Neural progenitor cell (in vitro differentiated cells): ENCODE data around the gene NOX5. TPM values are rescaled to one million over a fixed set of nuclear protein-coding genes. Genes with fewer than 3 reads are reported as not detected.

Source experiments
- DNase-seq: peaks from one replicate; pipeline ENCODE4 v3.0.0-alpha.2; 2016; ENCODE audit warnings: low spot score
- H2AFZ ChIP-seq: fragments of 200-600 bp; sonication (generic); replicated peaks from 2 replicates; pipeline ENCODE4 v1.6.1; 2016; ENCODE audit warnings: antibody characterized with exemption
- H3F3A ChIP-seq: fragments of 200-600 bp; sonication (generic); 2 replicates; pipeline ENCODE4 v1.6.1; 2016; ENCODE audit warnings: antibody characterized with exemption, low read depth
- H3K27ac ChIP-seq: fragments of 200-600 bp; sonication (generic); 2 replicates; pipeline ENCODE4 v1.5.1; 2016; ENCODE audit warnings: mild to moderate bottlenecking
- H3K27me3 ChIP-seq: fragments of 200-600 bp; sonication (generic); 2 replicates; pipeline ENCODE4 v1.6.1; 2016; ENCODE audit warnings: mild to moderate bottlenecking, moderate library complexity
- H3K36me3 ChIP-seq: fragments of 200-600 bp; sonication (generic); 2 replicates; pipeline ENCODE4 v1.5.1; 2016
- H3K4me1 ChIP-seq: fragments of 200-600 bp; sonication (generic); 2 replicates; pipeline ENCODE4 v1.6.1; 2016; ENCODE audit warnings: mixed run types
- H3K4me2 ChIP-seq: fragments of 200-600 bp; sonication (generic); 2 replicates; pipeline ENCODE4 v1.6.1; 2016
- H3K4me3 ChIP-seq: fragments of 200-600 bp; sonication (generic); 2 replicates; pipeline ENCODE4 v1.5.1; 2016
- H3K79me2 ChIP-seq: fragments of 200-600 bp; sonication (generic); 2 replicates; pipeline ENCODE4 v1.6.1; 2016; ENCODE audit warnings: low read depth
- H3K9ac ChIP-seq: fragments of 200-600 bp; sonication (generic); 2 replicates; pipeline ENCODE4 v1.6.1; 2016
- H3K9me3 ChIP-seq: fragments of 200-600 bp; sonication (generic); 2 replicates; pipeline ENCODE4 v1.5.1; 2016; ENCODE audit warnings: low read depth
- H4K20me1 ChIP-seq: fragments of 200-600 bp; sonication (generic); 2 replicates; pipeline ENCODE4 v1.6.1; 2016; ENCODE audit warnings: low read depth
- H3K27ac Mint-ChIP-seq: 3 replicates; pipeline ENCODE4 v1.8.0; 2021; ENCODE audit warnings: mixed read lengths
- H3K27me3 Mint-ChIP-seq: 2 replicates; pipeline ENCODE4 v1.8.0; 2022; ENCODE audit warnings: low read depth, mild to moderate bottlenecking, inconsistent platforms, moderate library complexity, mixed read lengths; ENCODE audit not compliant: insufficient read depth
- H3K36me3 Mint-ChIP-seq: 3 replicates; pipeline ENCODE4 v1.8.0; 2021; ENCODE audit warnings: mixed read lengths
- H3K4me1 Mint-ChIP-seq: 3 replicates; pipeline ENCODE4 v1.8.0; 2021; ENCODE audit warnings: mixed read lengths
- H3K4me3 Mint-ChIP-seq: 3 replicates; pipeline ENCODE4 v1.8.0; 2021; ENCODE audit warnings: mild to moderate bottlenecking, moderate library complexity, mixed read lengths
- H3K9me3 Mint-ChIP-seq: 3 replicates; pipeline ENCODE4 v1.8.0; 2020; ENCODE audit warnings: mixed read lengths
- CTCF ChIP-seq: fragments of 200-600 bp; sonication (generic); IDR thresholded peaks from 2 replicates; pipeline ENCODE4 v1.5.1; 2017; ENCODE audit warnings: antibody characterized with exemption, mild to moderate bottlenecking
- EZH2 ChIP-seq: fragments of 200-600 bp; sonication (generic); IDR thresholded peaks from 2 replicates; pipeline ENCODE4 v1.6.1; 2017; ENCODE audit warnings: antibody characterized with exemption, mild to moderate bottlenecking, moderate library complexity
- EZH2phosphoT487 ChIP-seq: fragments of 200-600 bp; sonication (generic); IDR thresholded peaks from 2 replicates; pipeline ENCODE4 v1.6.1; 2017; ENCODE audit warnings: antibody characterized with exemption
- total RNA-seq: library from RNA; depleted of rRNA; stranded (reverse); fragments of >200 nt; gene quantifications from 2 replicates; pipeline ENCODE4 v1.2.3, GENCODE V29; 2015; ENCODE audit warnings: low replicate concordance

NOX5 gene
- total RNA-seq, 1 donor from 2014 or later, result not detected

- peaks cover under 1% of the 10 kb centered on the region for H4K20me1 ChIP-seq
- Mint-ChIP-seq H3K27ac (no peak overlapping the region), H3K36me3 (no peaks in the 10 kb centered on the region), H3K9me3 (peaks cover 4% of the 10 kb centered on the region), H3K4me1 (peaks cover 4% of the 10 kb centered on the region), H3K27me3 (peaks cover 13% of the 10 kb centered on the region), H3K4me3 (no peak overlapping the region)
- no peak overlapping the region for H2AFZ ChIP-seq
- H3K9ac ChIP-seq, result no peak overlapping the region
- H3F3A ChIP-seq, result no peaks in the 10 kb centered on the region
- no peaks in the 10 kb centered on the region for H3K4me1 ChIP-seq
- no peaks in the 10 kb centered on the region for H3K9me3 ChIP-seq
- no peak overlapping the region for H3K4me2 ChIP-seq
- DNase-seq, result no peak
- TF ChIP-seq EZH2, result no peak
- peak; percentile 25 for TF ChIP-seq CTCF
- no peak overlapping the region for H3K27ac ChIP-seq
- no peak overlapping the region for H3K4me3 ChIP-seq
- no peaks in the 10 kb centered on the region for H3K27me3 ChIP-seq
- no peaks in the 10 kb centered on the region for H3K36me3 ChIP-seq
- H3K79me2 ChIP-seq, result no peaks in the 10 kb centered on the region
Observed at GRCh38 chr15:69064649-69065048, 50.2 kb downstream of the NOX5 start.

- no peak for DNase-seq
- Histone ChIP-seq H3K79me2 (no peaks in the 10 kb centered on the region), H3K9ac (no peak overlapping the region), H3K4me2 (no peak overlapping the region), H3K27me3 (no peaks in the 10 kb centered on the region), H4K20me1 (no peaks in the 10 kb centered on the region), H3K36me3 (no peaks in the 10 kb centered on the region), H3K9me3 (no peaks in the 10 kb centered on the region), H3K4me3 (no peak overlapping the region), H3K4me1 (no peaks in the 10 kb centered on the region), H3K27ac (no peak overlapping the region), H2AFZ (no peak overlapping the region), H3F3A (no peaks in the 10 kb centered on the region)
- Mint-ChIP-seq H3K4me3 (no peak overlapping the region), H3K27ac (no peak overlapping the region), H3K9me3 (peaks cover 6% of the 10 kb centered on the region), H3K4me1 (peaks cover 2% of the 10 kb centered on the region), H3K36me3 (peaks cover 2% of the 10 kb centered on the region), H3K27me3 (peaks cover 18% of the 10 kb centered on the region)
- no peak for TF ChIP-seq EZH2phosphoT487
- TF ChIP-seq CTCF, result no peak
- no peak for TF ChIP-seq EZH2
Observed at GRCh38 chr15:69066007-69066995, 51.8 kb downstream of the NOX5 start.

GRCh38 chr15:69067296-69067695, 52.8 kb downstream of the NOX5 start:
- Histone ChIP-seq H3K4me1 (no peaks in the 10 kb centered on the region), H3K79me2 (no peaks in the 10 kb centered on the region), H3K9ac (no peak overlapping the region), H3F3A (no peaks in the 10 kb centered on the region), H3K36me3 (no peaks in the 10 kb centered on the region), H4K20me1 (no peaks in the 10 kb centered on the region), H2AFZ (no peak overlapping the region), H3K4me3 (no peak overlapping the region), H3K27ac (no peak overlapping the region), H3K27me3 (peaks cover 7% of the 10 kb centered on the region), H3K4me2 (no peak overlapping the region), H3K9me3 (no peaks in the 10 kb centered on the region)
- no peak overlapping the region for H3K27ac Mint-ChIP-seq
- no peak for DNase-seq
- H3K4me1 Mint-ChIP-seq, result peaks cover 2% of the 10 kb centered on the region
- peaks cover 25% of the 10 kb centered on the region for H3K27me3 Mint-ChIP-seq
- peaks cover 2% of the 10 kb centered on the region for H3K36me3 Mint-ChIP-seq
- no peak for TF ChIP-seq EZH2phosphoT487
- no peak for TF ChIP-seq CTCF
- TF ChIP-seq EZH2, result no peak
- H3K4me3 Mint-ChIP-seq, result no peak overlapping the region
- H3K9me3 Mint-ChIP-seq, result peaks cover 6% of the 10 kb centered on the region
